GM18870 (cell line): ENCODE results near the gene LHX5.
"Not testable (repeated sequence)": the region's sequence is repeated elsewhere in the genome, so short reads cannot be mapped to it uniquely, and the experiment has no call there.

ENCODE experiments used
- ATAC-seq: cut with Tn5 transposase; IDR thresholded peaks from one replicate; pipeline ENCODE4 v1.9.1; 2021; ENCODE audit warnings: moderate library complexity; ENCODE audit not compliant: unreplicated experiment

LHX5 gene

DNA sequence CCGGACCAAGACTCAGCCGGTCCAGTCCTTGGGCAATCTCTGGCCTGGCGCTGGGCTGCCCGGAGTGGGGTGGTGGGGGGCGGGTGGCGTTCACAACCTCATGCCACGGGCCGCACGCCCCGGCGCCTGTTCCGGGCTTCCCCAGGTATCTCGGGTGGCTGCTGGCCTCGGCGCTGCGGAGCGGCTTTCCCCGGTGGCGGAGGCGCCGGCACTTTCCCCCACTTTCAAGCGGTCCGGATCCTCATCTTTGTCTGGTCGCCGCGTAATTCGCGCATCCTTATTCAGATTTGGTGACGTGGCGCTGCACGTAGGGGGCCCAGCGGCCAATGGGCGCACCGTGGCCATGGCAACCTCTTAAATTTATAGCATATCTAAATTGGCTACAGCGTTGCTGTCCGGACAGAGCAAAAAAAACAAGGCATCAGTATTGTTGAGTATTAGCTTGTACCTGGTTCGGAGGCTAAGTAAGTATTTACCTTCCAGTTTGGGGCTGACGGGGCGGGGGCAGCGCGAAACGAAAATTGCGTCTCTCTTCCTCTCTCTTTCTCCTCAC is at the start of gene LHX5:
Gene LHX5, minus strand, starts transcription at position 253 of the 553 bp plus-strand sequence. CDS start 373 bp downstream, outside the sequence.
- no peak for ATAC-seq

DNA sequence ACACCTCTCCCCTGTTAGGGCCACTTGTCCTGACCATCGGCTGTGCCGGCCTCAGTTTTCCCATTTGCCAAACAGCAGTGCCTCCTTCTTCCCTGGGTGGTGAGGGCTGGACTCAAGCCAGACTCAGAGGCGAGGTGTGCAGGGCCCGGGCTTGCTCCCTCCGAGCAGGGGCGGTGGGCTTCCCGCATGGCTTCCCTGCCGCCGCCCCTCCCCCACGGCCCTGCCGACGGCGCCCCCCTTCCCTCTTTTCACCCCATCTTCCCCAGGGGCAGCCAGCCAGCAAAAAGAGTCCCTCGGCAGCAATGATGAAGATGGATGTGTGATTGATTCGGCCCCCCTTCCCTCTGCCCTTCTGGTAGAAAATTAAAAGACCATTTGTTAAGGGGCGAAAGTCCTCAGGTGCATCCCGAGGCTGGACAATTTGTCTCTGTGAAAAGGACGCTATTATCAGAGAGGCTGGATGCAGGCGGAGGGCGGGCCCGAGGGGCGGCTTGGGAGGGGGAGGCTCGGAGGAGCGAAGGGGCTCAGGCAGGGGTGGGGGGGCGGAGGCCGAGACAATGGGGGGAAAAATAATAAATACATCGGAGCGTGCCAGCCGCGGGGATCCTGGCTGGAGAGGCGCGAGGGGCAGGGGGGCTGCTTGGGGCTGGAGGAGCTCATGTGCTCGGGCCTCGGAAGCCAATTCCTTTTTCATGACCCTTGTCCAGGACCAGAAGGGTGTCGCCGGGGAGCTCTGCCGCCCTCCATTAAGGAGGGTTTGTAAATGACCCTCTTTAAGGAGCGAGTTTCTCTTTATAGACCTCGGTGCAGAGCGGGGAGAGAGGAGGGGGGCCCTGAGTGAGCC is 48.0 kb upstream of the LHX5 start:
- no peak for ATAC-seq

DNA sequence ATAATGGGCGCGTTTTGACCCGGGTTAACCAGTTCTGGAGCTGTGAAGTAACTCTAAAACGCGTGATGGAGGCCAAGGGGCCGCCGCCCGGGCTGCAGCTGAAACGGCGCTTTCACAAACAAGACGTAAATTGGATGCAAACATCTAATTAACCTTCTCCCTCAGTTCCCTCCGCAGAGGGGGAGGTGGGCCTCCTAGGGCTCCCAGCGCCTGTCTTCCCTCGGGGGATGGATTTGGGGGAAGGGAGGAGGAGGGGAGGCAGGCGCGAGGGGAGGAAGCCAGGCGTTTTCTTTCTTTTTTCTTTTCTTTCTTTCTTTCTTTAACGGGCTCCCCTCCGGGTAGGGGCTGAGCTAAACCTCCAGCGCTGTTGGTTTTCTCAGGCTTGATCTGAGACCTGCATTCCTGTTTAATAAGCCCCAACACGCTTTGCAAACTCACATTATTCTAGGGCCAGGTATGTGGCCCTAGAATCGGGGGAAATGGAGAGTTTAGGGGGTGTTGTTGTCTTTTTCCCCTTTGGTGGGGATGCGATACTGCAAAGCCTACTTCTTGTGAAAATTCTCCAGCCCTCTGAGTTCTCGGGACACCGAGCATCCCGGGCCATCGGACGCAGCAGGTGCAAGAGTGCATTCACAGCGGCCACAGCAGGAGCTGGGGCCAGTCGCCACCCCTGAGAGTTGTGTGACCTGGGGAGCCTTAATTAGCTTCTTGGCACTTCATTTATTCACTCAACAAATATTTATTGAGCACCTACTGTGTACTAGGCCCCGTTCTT is 43.6 kb upstream of the LHX5 start:
- ATAC-seq: no peak

DNA sequence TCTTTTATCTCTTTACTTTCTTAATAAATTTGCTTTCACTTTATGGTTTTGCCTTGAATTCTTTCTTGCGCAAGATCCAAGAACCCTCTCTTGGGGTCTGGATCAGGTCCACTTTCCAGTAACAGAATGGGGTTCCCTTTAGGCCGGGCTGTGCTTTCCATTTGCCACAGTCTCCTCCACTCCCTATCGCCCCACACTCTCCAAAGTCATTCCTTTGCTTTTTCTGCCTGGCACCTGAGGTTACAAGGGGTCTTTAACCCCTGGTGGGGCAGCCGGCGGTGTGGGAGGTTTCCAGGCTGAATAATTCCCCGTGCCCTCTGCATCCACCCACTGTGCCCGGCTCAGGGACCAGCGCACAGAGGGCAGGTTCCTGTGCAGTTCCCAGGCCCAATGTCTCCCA is 42.9 kb upstream of the LHX5 start:
- ATAC-seq: no peak

DNA sequence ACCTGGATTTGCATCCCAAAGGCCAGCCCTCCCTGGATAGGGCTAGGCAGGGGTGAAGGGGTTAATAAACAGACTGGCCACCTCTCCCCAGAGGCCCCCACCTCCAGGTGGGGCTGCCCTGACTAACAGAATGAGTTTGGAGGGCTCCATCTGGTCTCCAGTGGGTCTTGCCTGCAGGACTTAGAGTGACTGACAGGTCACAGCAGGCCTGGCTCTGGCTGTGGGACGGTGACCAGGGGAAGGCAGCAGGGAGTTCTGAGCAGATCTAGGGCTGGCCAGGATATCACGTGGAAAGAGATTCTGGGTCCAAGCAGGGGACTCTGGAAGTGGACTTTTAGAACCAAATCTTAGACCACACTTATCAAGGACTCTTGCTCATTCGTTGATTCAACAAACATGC is 40.9 kb upstream of the LHX5 start:
- no peak for ATAC-seq

DNA sequence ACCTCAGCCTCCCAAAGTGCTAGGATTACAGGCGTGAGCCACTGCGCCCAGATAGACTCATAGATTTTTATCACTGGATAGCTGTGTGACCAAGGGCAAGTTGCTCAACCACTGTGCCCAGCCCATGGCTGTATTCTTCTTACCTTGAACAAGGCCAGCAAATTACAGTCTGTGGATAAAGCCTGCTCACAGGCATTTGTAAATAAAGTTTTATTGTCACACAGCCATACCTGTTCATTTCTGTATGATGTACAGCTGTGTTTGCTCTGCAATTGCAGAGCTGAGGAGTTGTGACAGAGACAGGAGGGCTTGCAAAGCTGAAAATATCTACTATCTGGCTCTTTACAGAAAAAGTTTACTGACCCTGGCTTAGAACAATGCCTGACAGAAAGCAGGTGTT is 35.2 kb upstream of the LHX5 start:
- ATAC-seq: no peak

DNA sequence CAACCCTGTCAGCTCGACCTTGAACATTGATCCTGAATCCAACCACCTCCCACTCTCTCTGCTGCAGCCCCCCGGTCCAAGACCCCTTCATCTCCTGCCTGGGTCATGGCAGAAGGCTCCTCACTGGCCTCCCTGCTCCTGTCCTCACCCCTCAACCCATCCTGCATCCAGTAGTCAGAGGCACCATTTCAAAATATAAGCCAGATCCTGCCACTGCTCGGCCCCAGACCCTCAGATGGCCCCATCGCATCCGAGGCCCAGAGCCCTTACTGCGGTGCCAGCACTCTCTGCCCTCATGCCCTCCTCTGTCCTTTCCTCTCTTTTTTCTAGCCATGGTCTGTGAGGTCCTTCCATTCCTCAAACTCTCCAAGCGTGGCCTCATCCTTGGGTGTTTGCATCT is 34.3 kb upstream of the LHX5 start:
- no peak for ATAC-seq

DNA sequence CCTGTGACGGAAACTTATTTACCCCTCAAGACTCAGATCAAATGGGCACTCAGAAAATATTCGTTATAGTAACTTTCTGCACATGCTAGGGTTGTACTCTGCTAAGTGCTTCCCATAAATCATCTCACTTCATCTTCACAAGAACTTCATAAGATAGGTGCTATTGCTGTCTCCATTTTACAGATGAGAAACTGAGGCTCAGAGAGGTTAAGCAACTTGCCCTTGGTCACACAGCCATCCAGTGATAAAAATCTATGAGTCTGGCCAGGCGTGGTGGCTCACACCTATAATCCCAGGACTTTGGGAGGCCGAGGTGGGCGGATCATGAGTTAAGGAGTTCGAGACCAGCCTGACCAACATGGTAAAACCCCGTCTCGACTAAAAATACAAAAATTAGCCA is 33.2 kb upstream of the LHX5 start:
- ATAC-seq: no peak

DNA sequence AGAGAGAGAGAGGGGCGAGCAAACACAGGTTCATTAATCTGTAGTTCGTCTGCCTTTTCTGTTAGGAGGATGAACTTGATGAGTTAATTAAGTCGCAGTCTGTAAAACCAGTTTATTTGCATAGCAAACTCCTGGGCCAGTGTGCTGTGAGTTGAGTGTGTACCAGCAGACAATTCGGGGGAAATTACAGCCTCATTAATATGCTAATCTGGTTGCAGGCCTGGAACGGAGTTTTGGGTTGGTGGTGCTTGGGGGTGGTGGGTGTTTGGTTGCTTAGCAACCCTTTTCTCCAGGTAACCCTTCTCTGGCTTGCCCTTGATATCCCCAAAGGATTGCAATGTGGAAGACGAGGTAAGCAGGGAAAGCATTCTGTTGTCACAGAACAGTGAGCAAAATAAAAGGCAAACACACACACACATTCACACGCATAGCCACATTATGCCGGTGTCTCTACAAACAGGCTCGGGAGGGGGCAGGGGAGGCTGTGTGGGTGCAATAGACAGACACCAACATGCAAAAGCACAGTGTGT is 29.2 kb upstream of the LHX5 start:
- no peak for ATAC-seq

DNA sequence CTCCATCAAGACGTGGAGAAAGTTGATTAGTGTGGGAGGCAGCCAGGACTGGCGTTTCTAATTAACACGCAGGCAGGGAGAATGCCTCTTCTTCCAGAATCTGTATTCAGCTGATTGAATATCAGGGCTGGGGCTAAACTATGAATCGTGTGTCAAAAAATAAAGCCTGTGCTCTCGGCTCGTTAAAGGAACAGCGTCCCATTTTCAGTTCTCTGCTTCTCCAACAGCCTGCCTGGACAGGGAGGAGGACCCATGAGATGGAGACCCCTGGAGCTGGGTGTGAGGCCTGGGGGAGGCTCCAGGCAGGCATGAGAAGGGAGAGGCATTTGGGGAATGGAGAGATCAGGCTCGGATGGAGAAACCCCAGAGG is 28.6 kb upstream of the LHX5 start:
- ATAC-seq: no peak

DNA sequence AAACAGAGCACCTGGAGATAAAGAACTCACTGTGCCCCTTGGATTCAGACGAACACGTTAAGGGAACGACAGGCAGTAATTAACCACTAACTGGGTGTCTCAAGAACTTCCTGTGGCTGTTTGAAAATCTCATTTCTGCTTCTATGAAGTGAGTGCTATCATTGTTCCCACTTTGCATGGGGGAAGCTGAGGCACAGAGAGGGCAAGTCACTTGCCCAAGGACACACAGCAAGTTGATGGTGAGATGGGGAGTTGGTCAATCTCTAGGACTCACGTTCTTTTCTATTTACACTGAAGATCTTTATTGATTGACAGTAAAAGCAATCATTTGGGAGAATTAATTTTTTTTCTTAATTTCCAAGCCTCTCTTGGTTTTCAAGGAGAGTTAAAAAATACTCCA is 26.8 kb upstream of the LHX5 start:
- no peak for ATAC-seq

DNA sequence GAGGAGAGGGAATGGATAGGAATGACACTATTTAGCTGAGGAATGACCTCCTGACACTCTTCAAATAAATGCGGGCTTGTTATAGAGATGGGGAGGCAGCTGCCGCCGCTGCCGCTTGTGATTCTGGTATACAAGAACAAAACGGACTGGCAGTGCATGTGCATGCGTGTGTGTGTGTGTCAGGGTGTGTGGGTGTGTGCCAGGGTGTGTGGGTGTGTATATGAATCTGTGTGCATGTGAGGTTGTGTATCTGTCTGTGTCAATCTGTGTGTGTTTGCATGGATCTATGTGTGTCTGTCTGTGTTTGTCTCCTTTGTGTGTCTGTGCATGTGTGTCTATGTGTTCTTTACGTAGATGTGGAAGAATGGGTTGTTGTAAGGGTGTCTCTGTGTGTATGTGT is 26.0 kb upstream of the LHX5 start:
- no peak for ATAC-seq

DNA sequence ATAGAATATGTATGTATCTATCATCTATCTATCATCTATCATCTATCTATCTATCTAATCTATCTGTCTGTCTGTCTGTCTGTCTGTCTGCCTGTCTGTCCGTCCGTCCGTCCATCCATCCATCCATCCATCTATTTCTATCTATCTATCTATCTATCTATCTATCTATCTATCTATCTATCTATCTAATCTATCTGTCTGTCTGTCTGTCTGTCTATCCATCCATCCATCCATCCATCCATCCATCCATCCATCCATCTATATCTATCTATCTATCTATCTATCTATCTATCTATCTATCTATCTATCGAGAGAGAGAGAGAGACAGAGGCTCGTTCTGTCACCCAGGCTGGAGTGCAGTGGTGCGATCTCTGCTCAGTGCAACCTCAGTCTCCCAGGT is 24.3 kb upstream of the LHX5 start:
- not testable (repeated sequence) for ATAC-seq

DNA sequence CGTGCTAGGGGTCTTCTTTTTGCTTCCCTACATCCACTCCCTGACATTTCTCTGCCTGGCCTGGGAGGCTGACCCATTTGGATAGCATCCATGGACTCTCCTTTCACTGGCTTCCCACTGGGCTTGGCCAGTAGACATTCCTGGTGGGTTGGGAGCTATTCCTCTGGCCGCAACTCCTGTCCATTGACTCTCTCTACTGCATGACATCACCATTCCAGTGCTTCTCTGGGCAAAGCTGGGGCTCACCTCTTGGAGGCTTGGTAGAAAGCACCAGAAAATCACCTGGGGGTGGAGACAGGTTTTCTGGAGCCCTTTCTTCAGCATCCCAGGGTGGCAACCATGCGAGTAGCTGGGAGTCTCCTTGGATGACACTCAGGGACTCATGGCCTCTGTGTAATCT is 16.7 kb upstream of the LHX5 start:
- no peak for ATAC-seq

DNA sequence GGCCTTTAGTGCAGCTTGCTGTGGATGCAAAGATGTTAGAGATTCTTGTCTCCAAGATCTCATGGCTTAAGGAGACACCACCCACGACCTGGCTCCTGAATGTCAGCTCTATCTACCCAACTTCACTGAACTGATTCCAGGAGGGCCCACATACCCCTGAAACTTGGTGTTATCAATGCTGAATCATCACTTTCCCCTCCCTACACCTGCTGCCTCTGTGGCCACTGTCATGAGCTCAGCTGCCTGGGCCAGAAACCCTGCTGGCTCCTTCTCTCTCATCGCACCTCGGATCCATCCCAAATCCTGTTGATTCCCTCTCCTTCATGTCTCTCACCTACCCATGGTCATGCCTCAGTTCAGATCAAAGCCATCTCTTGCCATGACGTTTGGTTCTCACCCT is 15.1 kb upstream of the LHX5 start:
- no peak for ATAC-seq

DNA sequence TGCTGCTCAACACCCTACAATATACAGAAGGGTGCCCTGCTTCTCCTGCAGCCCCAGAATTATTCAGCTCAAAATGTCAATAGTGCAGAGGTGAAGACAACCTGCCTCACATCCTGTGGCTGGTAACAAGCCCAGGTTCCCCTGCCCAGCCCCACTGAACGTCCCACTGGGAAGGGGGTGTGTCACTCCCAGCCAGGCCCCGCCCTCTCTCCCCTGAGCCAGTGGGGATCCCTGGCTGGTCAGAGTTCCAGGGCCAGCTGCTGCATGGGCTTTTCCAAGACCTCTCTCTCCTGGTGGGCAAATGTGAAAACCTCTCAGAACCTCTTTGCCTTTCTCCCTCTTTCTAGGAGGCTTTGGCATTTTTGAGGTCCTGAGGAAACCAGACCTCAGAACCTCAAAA is 13.7 kb upstream of the LHX5 start:
- no peak for ATAC-seq

DNA sequence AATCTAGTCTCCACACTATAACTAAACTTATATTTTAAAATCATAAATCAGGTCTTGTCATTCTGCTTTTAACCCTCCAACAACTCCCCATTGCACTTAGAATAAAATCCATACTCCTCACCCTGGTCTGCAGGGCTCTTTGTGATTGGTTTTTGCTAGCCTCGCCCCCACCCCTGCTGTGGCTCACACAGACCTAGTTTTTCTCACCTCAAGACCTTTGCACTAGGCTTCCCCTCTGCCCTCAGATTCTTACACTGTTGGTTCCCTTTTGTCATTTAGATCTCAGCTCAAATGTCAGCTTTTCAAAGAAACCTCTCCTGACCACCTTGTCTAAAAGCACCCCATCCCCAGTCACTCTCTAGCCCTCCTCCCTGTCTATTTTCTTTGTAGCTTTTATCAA is 10.7 kb upstream of the LHX5 start:
- no peak for ATAC-seq

DNA sequence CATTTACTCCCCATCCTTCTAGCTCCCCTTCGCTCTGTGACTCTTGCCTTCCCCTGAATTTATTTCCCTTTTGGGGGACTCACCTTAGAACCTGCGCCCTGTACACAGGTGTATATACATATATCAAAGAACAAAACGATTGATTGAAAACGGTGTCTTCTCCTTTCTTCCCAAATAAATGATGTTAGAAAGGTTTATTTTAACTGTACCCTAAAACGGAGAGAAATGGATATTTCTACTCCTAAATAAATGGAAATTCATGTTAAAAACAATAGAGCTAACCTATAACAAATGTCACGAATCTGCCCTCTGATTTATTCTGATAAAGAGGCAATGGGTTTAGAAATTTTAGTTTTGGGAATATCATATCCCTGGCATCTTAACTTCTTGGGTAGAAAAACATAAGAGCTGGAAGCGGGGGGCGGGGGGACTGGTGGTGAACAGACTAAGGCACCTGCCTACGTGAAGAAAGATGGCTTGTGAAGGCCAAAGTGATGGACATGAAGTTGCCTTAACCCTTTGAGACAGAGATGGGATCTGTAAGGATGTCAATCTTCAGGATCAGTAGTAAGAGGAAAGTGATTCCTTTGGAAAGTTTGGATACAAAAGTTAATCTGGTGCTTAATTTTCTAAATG is 8.8 kb upstream of the LHX5 start:
- no peak for ATAC-seq

DNA sequence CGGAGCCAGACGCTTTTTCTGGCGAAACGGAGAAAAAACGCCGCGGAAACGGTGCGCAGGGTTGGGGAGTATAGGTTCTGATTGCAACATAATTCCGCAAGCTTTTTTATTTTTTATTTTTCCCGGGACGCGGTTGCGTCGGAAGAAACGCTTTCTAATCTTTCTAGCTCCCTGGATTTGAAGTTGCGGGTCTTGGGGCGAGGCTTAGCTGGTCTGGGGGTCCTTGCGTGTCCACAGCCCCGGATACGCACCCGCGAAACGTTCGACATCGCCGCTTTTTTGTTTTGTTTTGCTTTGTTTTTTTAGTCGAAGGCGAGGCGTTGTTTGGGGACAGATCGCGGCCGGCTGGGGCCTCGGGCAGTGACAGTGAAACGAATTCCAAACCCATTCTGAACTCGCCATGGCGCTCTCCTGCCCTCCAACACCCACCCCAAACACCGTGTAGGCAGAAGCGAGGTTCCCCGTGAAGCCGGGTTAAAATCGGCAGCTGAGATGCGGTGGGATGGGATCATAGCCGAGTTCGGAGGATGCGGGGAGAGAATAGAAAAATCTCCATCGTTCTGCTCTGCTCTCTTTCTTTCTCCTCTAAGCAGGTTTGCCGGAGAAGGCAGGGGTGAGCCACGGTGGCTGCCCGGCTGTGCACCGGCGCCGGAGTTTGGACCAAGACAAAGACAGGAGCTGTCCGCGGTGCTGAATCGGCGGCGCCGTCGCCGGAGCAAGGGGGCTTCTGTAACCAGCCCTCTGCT is 8.1 kb upstream of the LHX5 start:
- ATAC-seq: no peak

DNA sequence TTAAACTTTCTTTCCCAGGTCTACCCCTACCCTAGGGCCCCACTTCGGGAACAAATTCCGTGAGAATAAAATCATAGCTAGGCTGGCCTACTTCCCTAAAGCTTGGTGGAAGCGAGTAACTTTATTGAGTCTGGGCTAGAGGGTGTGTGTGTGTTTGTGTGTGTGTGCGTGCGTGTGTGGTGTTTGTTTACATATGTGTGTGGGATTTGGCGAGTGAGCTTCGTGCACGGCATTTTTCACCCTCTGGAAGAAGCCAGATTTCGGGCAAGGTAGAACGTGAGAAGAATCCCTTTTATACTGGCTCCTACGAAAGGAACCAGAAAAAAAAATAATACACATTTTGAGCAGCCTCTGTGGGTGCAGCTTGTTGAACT is 7.5 kb upstream of the LHX5 start:
- no peak for ATAC-seq
